HEK293T (cell line): ENCODE measurements around the gene LANCL3.

Experiments
- BHLHE40 ChIP-seq: fragments of 450-650 bp; IDR thresholded peaks from 2 replicates; pipeline ENCODE4 v1.6.1; 2016; ENCODE audit warnings: mild to moderate bottlenecking, moderate library complexity, borderline replicate concordance
- FOXK2 ChIP-seq: fragments of 450-650 bp; IDR thresholded peaks from 2 replicates; pipeline ENCODE4 v1.6.1; 2016; ENCODE audit warnings: mild to moderate bottlenecking
- FOXM1 ChIP-seq: fragments of 450-650 bp; IDR thresholded peaks from 2 replicates; pipeline ENCODE4 v1.6.1; 2017; ENCODE audit warnings: mild to moderate bottlenecking, borderline replicate concordance
- HDGF ChIP-seq: fragments of 450-650 bp; IDR thresholded peaks from 2 replicates; pipeline ENCODE4 v1.6.1; 2017; ENCODE audit warnings: antibody characterized with exemption, borderline replicate concordance
- SP1 ChIP-seq: fragments of 450-650 bp; IDR thresholded peaks from 2 replicates; pipeline ENCODE4 v1.6.1; 2017
- SUZ12 ChIP-seq: fragments of 450-650 bp; IDR thresholded peaks from 2 replicates; pipeline ENCODE4 v1.6.1; 2016; ENCODE audit warnings: mild to moderate bottlenecking

DNA sequence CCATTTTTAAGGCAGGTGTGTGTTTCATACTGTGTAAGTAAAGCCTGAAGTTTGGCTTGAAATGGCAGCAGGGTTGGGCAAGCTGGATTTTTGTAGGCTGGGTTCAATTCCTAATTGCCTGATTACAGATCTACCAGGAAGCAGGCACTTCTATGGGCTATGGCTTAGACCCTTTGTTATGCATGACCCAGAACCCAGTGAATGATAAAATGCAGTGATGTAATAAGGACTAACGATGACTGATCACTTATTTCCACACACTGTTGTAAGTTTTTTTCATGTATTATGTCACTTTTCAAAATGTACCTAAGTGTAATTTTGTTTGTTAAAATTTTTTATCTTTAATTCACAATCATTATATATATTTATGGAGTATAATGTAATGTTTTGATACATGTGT, 8.6 kb downstream of the LANCL3 start:
- TF ChIP-seq SUZ12 (no peak), FOXK2 (no peak), SP1 (no peak), HDGF (no peak), FOXM1 (no peak), BHLHE40 (no peak)
